GM23248 (cell line): ENCODE measurements around the gene NCAM1.

Source experiments
- EZH2 ChIP-seq: fragments of 200-600 bp; sonication (generic); IDR thresholded peaks from 2 replicates; pipeline ENCODE4 v1.6.1; 2018; ENCODE audit warnings: antibody characterized with exemption, mild to moderate bottlenecking; ENCODE audit not compliant: insufficient read depth, poor library complexity, severe bottlenecking
- EZH2phosphoT487 ChIP-seq: fragments of 200-600 bp; sonication (generic); IDR thresholded peaks from 2 replicates; pipeline ENCODE4 v1.6.1; 2018; ENCODE audit warnings: antibody characterized with exemption, moderate library complexity, mild to moderate bottlenecking, low read depth; ENCODE audit not compliant: insufficient read depth

DNA sequence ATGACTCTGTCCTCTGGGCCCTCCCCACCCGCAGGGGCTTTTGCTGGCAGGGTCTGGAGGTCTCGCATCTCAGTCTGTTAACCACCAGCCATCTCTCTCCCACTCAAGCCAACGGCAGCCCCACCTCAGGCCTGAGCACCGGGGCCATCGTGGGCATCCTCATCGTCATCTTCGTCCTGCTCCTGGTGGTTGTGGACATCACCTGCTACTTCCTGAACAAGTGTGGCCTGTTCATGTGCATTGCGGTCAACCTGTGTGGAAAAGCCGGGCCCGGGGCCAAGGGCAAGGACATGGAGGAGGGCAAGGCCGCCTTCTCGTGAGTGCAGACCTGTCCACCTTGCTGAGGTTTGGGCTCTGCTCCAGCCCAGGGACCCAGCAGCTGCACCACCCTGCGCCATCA lies 308.9 kb downstream of the NCAM1 start:
- TF ChIP-seq EZH2 (no peak), EZH2phosphoT487 (no peak)
